Ureter (tissue), 1 donor: Measurements from ENCODE around the gene LCK. TPM values are rescaled to one million over a fixed set of nuclear protein-coding genes. Genes with fewer than 3 reads are reported as not detected.
A peak's percentile ranks its signal among the peaks of the same experiment; 100 is the strongest.
"Not testable (repeated sequence)": the region's sequence is repeated elsewhere in the genome, so short reads cannot be mapped to it uniquely, and the experiment has no call there.

ENCODE experiments used
- DNase-seq: peaks from one replicate; pipeline ENCODE4 v3.0.0-alpha.2; 2020; ENCODE audit warnings: low spot score
- total RNA-seq: library from RNA; stranded (reverse); gene quantifications from one replicate; pipeline ENCODE4 v1.2.4, GENCODE V29; 2023
- donor health status: DM: yes; HTN: yes; CAD: no.

The LCK gene
- total RNA-seq, 1 donor from 2014 or later = 3.8 TPM

- no peak for DNase-seq
Measured at GRCh38 chr1:32239790-32240139, 11.3 kb upstream of the LCK start.

GRCh38 chr1:32240140-32240951 lies 10.7 kb upstream of the LCK start:
- DNase-seq = peak; percentile 72

- peak; percentile 69 for DNase-seq
Measured at GRCh38 chr1:32241001-32241763, 9.9 kb upstream of the LCK start.

- DNase-seq = no peak
Measured at GRCh38 chr1:32242341-32242851, 8.7 kb upstream of the LCK start.

- peak; percentile 61 for DNase-seq
Measured at GRCh38 chr1:32246888-32247273, 4.2 kb upstream of the LCK start, which contains the start of gene FAM167B. TSS of gene FAM167B (plus strand) at chr1:32247222. CDS start at chr1:32247422, 200 bp downstream.

- DNase-seq = peak; percentile 50
Measured at GRCh38 chr1:32247452-32247851, 3.6 kb upstream of the LCK start.

- DNase-seq = peak; percentile 79
Measured at GRCh38 chr1:32247983-32248889, 2.8 kb upstream of the LCK start.

GRCh38 chr1:32249831-32250525 lies 1.1 kb upstream of the LCK start:
- DNase-seq = peak; percentile 66

GRCh38 chr1:32255072-32256071 lies 4.3 kb downstream of the LCK start:
- no peak for DNase-seq

- DNase-seq = no peak
Measured at GRCh38 chr1:32256473-32257226, 5.6 kb downstream of the LCK start.

- DNase-seq = no peak
Measured at GRCh38 chr1:32257227-32257508, 6.1 kb downstream of the LCK start.

GRCh38 chr1:32263236-32263593 lies 12.2 kb downstream of the LCK start:
- DNase-seq = not testable (repeated sequence)

- no peak for DNase-seq
Measured at GRCh38 chr1:32263744-32264143, 12.7 kb downstream of the LCK start.

- no peak for DNase-seq
Measured at GRCh38 chr1:32265846-32266245, 14.8 kb downstream of the LCK start.

GRCh38 chr1:32266921-32267591 lies 16.0 kb downstream of the LCK start:
- no peak for DNase-seq

- DNase-seq = no peak
Measured at GRCh38 chr1:32269744-32270143, 18.7 kb downstream of the LCK start.

GRCh38 chr1:32272557-32273390 lies 21.7 kb downstream of the LCK start:
- no peak for DNase-seq
